Smooth muscle cell of trachea (primary cell): ENCODE results near the gene CAST. TPM values are rescaled to one million over a fixed set of nuclear protein-coding genes. Genes with fewer than 3 reads are reported as not detected.

Experiments
- total RNA-seq: library from RNA; depleted of rRNA; stranded (reverse); fragments of >200 nt; gene quantifications from 2 replicates; pipeline ENCODE4 v1.2.1, GENCODE V29; 2014

CAST gene
- total RNA-seq: 200 and 321 TPM in 2 replicates

GRCh38 chr5:96661855-96662724 lies at the start of gene CAST:
Gene CAST, plus strand, starts transcription at chr5:96662376. Its CDS starts 47 bp downstream, at chr5:96662423.

Other genes starting within 250 kb of the CAST start
- 0.15 and 0.17 TPM in 2 replicates for gene PCSK1, start 229.1 kb upstream of the CAST start, total RNA-seq
- 30.9 and 34.3 TPM in 2 replicates for gene ERAP1, start 145.6 kb downstream of the CAST start, total RNA-seq
- gene ERAP2, start 214.1 kb downstream of the CAST start, total RNA-seq: 6.8 and 75.6 TPM in 2 replicates